GM12878 (cell line): Measurements from ENCODE around the gene RASA1. TPM values are rescaled to one million over a fixed set of nuclear protein-coding genes. Genes with fewer than 3 reads are reported as not detected.

Experiments
- ASH2L ChIP-seq: fragments of 300-600, 200-600 bp; sonication (generic); IDR thresholded peaks from 2 replicates; pipeline ENCODE4 v1.6.1; 2017; ENCODE audit warnings: low read depth, mild to moderate bottlenecking, borderline replicate concordance
- BMI1 ChIP-seq: fragments of 450-650 bp; IDR thresholded peaks from 2 replicates; pipeline ENCODE4 v1.6.1; 2016; ENCODE audit warnings: mild to moderate bottlenecking, moderate library complexity, borderline replicate concordance
- CHD2 ChIP-seq: IDR thresholded peaks from 2 replicates; pipeline ENCODE4 v1.6.1; 2011; ENCODE audit warnings: low read depth, low read length, improper control_type of control experiment, borderline replicate concordance
- ESRRA ChIP-seq: IDR thresholded peaks from 2 replicates; pipeline ENCODE4 v1.6.1; 2012; ENCODE audit warnings: mild to moderate bottlenecking, low read length, improper control_type of control experiment
- FOS ChIP-seq: IDR thresholded peaks from 3 replicates; pipeline ENCODE4 v1.6.1; 2011; ENCODE audit warnings: borderline replicate concordance; ENCODE audit not compliant: insufficient read length; ENCODE audit errors: extremely low read depth
- GATAD2B ChIP-seq: fragments of 450-650 bp; conservative IDR thresholded peaks from 2 replicates; pipeline ENCODE4 v1.6.1; 2017; ENCODE audit warnings: low read depth, mild to moderate bottlenecking, moderate library complexity
- RELA ChIP-seq: fragments of 450-650 bp; IDR thresholded peaks from 2 replicates; pipeline ENCODE4 v1.8.0; 2014; ENCODE audit warnings: borderline replicate concordance; ENCODE audit not compliant: partially characterized antibody
- SMARCA5 ChIP-seq: fragments of 450-650 bp; IDR thresholded peaks from 2 replicates; pipeline ENCODE4 v1.6.1; 2017; ENCODE audit warnings: mild to moderate bottlenecking
- ZNF384 ChIP-seq: IDR thresholded peaks from 2 replicates; pipeline ENCODE4 v1.6.1; 2012; ENCODE audit warnings: low read depth, mild to moderate bottlenecking, low read length, improper control_type of control experiment, borderline replicate concordance
- polyA plus RNA-seq, 11 experiments: library from polyadenylated mRNA; depleted of rRNA in 4 of 11; unstranded in 6 of 11; stranded (reverse) in 5 of 11; fragments of >200 nt; fragmentation: Nextera tagmentation in 4 of 11; fragmentation: Illumina TruSeq in 1 of 11; extraction: Ambion mirVana in 4 of 11; extraction: Trizol in 1 of 11; gene quantifications; 1 replicate in 1 of 11; 2 replicates in 10 of 11; pipeline versions ENCODE4 v1.2.1 to v1.2.3, GENCODE V29; 2011 to 2016; ENCODE audit warnings: inconsistent platforms in 2 of 11, missing spikeins in 2 of 11, low read depth in 1 of 11
- total RNA-seq, 4 experiments: library from RNA; depleted of rRNA in 3 of 4; stranded (reverse); fragments of >200 nt in 3 of 4; fragmentation: Illumina TruSeq in 1 of 4; extraction: Trizol in 1 of 4; gene quantifications; 2 replicates each; pipeline versions ENCODE4 v1.2.1 to v1.2.3, GENCODE V29; 2013 to 2021
- TF ChIP-seq, protein P1 (sequence below): fragments of 450-650 bp; IDR thresholded peaks from 2 replicates; pipeline ENCODE4 v1.6.1; 2018; ENCODE audit warnings: borderline replicate concordance, mild to moderate bottlenecking; ENCODE audit not compliant: partially characterized antibody
- TF ChIP-seq, protein P2 (sequence below), 3 experiments: IDR thresholded peaks in 2 of 3; conservative IDR thresholded peaks in 1 of 3; 2 replicates each; pipeline ENCODE4 v1.5.1; 2011; ENCODE audit warnings: low read depth in 3 of 3, low read length in 3 of 3, mild to moderate bottlenecking in 3 of 3, control low read depth in 2 of 3, moderate library complexity in 2 of 3, inconsistent platforms in 1 of 3, mixed read lengths in 1 of 3; ENCODE audit not compliant: control insufficient read depth in 2 of 3, insufficient read depth in 1 of 3; ENCODE audit errors: extremely low read depth in 1 of 3
- TF ChIP-seq, protein P3 (sequence below): IDR thresholded peaks from 2 replicates; pipeline ENCODE4 v1.6.1; 2012; ENCODE audit warnings: low read depth, low read length, improper control_type of control experiment
- TF ChIP-seq, protein P4 (sequence below): IDR thresholded peaks from 2 replicates; pipeline ENCODE4 v1.6.1; 2011; ENCODE audit warnings: low read depth, low read length, improper control_type of control experiment, borderline replicate concordance

RASA1 gene
- total and polyA plus RNA-seq, 10 of the 15 experiments (the other 5 are each of a cell fraction or from before 2014, with no cell fraction given): 7.8 to 72.3 (median 21.8) TPM

DNA sequence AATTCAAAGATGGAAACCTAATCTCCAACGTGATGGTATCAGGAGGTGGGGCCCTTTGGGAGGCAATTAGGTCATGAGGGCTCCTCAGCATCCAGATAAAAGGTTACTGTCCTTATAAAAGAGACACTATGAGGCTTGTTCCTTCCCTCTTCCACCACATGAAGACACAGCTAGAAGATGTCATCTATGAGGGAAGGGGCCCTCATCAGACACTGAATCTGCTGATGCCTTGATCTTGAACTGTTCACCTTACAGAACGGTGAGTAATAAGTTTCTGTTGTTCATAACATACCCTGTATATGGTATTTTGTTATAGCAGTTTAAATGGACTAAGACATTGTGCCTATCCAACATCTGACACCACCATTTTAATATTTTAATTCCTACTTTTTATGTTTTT lies 164.8 kb downstream of the RASA1 start (continued):
- TF ChIP-seq, protein P1, sequence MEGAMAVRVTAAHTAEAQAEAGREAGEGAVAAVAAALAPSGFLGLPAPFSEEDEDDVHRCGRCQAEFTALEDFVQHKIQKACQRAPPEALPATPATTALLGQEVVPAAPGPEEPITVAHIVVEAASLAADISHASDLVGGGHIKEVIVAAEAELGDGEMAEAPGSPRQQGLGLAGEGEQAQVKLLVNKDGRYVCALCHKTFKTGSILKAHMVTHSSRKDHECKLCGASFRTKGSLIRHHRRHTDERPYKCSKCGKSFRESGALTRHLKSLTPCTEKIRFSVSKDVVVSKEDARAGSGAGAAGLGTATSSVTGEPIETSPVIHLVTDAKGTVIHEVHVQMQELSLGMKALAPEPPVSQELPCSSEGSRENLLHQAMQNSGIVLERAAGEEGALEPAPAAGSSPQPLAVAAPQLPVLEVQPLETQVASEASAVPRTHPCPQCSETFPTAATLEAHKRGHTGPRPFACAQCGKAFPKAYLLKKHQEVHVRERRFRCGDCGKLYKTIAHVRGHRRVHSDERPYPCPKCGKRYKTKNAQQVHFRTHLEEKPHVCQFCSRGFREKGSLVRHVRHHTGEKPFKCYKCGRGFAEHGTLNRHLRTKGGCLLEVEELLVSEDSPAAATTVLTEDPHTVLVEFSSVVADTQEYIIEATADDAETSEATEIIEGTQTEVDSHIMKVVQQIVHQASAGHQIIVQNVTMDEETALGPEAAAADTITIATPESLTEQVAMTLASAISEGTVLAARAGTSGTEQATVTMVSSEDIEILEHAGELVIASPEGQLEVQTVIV: no peak
- no peak for TF ChIP-seq BMI1
- no peak for TF ChIP-seq GATAD2B
- TF ChIP-seq, protein P2, sequence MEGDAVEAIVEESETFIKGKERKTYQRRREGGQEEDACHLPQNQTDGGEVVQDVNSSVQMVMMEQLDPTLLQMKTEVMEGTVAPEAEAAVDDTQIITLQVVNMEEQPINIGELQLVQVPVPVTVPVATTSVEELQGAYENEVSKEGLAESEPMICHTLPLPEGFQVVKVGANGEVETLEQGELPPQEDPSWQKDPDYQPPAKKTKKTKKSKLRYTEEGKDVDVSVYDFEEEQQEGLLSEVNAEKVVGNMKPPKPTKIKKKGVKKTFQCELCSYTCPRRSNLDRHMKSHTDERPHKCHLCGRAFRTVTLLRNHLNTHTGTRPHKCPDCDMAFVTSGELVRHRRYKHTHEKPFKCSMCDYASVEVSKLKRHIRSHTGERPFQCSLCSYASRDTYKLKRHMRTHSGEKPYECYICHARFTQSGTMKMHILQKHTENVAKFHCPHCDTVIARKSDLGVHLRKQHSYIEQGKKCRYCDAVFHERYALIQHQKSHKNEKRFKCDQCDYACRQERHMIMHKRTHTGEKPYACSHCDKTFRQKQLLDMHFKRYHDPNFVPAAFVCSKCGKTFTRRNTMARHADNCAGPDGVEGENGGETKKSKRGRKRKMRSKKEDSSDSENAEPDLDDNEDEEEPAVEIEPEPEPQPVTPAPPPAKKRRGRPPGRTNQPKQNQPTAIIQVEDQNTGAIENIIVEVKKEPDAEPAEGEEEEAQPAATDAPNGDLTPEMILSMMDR (IDR thresholded peaks at IDR 0.05 in 2 of 3, conservative IDR thresholded peaks at IDR 0.05 in 1 of 3; ENCODE audit: control insufficient read depth in 2 of 3, extremely low read depth in 1 of 3, insufficient read depth in 1 of 3, low read depth in 3 of 3, low read length in 3 of 3): no peak
- TF ChIP-seq ESRRA: no peak
- TF ChIP-seq ASH2L: no peak
- no peak for TF ChIP-seq SMARCA5
- TF ChIP-seq ZNF384: no peak
- no peak for TF ChIP-seq FOS
- TF ChIP-seq RELA: no peak
- TF ChIP-seq, protein P3, sequence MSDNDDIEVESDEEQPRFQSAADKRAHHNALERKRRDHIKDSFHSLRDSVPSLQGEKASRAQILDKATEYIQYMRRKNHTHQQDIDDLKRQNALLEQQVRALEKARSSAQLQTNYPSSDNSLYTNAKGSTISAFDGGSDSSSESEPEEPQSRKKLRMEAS: no peak
- TF ChIP-seq, protein P4, sequence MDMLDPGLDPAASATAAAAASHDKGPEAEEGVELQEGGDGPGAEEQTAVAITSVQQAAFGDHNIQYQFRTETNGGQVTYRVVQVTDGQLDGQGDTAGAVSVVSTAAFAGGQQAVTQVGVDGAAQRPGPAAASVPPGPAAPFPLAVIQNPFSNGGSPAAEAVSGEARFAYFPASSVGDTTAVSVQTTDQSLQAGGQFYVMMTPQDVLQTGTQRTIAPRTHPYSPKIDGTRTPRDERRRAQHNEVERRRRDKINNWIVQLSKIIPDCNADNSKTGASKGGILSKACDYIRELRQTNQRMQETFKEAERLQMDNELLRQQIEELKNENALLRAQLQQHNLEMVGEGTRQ: no peak
- no peak for TF ChIP-seq CHD2
